Measurements from ENCODE around the gene PTGFRN.

The PTGFRN gene

DNA sequence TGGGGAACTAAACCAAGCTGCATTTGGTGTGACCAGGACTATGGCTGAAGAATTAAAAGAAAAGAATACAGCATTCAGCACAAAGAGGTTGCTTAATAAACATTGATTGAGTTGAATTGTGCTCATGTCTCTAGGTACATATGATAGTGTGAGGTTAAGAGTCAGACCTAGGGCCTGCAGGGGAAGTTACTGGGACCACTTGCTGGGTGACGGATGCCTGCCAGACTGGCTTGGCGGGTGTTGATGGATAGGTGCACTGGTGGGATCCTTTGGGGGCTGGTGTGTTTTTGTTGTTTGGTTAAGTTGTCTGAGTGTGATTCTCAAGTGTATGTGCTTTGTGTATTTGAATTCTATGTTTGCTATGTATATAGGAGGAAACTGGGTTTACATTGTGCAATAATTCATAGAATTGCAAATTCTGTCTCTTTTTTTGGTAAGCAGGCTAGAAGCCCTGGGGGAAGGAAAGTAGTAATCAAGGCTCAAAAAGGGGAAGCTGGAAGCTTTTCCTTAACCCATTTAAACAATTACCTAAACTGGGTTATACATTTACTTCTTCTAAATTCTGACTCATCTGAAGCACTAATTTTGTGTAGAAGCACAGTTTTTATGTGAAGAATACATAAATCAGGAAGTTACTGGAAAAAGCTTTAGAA lies 93.6 kb downstream of the PTGFRN start:
- no peak for DNase-seq

DNA sequence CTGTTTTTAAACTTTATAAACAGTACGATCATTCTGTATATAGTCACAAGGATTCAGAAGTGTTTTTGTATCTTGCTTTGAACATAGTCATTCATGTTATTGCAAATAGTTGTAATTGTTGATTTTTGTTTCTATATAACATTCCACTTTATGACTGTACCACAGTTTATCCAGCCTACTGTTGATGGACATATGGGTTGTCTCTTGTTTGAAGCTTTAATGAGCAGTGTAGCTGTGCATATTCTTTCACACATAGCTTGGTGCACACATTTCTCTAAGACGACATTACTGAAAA lies 98.0 kb downstream of the PTGFRN start:
- no peak for DNase-seq

GRCh38 chr1:117008656-117009055 lies 98.9 kb downstream of the PTGFRN start:
- no peak for DNase-seq

DNA sequence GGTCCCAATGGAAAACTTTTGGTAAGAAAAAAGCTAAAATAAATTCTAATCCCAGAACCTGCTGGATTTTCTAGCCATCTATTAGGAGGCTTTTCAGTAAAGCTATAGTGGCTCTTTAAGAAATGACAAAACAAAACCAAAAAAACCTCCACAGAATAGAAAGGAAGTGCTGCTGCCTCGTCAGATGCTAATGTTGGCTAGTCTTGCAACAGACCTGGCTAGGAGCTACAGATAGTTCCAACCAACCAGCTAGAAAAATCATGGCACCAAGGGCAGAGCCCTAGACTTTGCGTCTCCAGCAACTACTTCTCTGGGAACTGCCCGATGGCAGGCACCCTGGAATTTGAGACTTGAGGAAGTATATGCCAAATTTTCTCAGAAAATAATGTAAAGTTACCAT lies 99.4 kb downstream of the PTGFRN start:
- no peak for DNase-seq

DNA sequence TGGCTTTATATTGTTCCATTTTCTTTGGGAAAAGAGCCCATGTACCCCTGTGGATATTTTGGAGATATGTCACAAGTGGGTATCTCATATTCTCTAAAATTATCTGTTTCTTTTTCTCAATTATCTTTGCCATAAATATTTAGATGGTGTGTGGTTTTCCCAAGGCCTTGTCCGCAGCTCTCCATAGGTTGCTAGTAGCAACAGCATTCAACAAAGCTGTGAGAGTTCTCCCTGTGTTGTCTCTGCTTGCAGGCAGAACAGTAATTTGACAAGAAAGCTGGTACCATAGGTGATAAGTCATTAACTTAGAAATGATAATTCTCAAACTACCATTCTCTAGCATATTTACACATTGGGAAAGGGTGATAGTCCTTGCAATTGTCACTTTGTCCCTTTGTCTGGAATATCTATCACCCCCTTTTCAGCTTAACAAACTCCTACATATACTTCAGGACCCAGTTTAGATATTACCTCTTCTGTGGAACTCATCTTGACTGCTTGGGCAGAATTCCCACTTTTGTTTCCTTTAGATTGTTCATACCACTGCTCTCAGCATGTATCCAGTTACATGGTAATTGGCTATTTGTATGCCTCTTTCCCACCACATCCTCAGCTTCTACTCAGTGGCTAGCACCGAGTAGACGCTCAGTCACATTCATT lies 100.7 kb downstream of the PTGFRN start:
- DNase-seq = no peak

DNA sequence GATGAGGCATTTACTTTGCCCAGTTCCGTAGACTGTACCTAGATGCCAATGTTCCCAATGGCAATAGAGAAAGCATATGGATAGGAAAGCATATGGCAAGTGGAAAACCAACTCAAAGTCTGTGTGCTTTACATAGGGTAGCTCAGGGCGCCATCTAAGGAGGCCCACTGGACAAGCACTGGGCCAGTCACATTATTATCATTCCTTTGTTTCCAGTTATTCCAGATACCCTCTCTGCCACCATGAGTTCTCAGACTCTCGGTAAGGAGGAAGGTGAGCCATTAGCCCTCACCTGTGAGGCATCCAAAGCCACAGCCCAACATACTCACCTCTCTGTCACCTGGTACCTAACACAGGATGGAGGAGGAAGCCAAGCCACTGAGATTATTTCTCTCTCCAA lies 101.6 kb downstream of the PTGFRN start:
- DNase-seq = no peak

DNA sequence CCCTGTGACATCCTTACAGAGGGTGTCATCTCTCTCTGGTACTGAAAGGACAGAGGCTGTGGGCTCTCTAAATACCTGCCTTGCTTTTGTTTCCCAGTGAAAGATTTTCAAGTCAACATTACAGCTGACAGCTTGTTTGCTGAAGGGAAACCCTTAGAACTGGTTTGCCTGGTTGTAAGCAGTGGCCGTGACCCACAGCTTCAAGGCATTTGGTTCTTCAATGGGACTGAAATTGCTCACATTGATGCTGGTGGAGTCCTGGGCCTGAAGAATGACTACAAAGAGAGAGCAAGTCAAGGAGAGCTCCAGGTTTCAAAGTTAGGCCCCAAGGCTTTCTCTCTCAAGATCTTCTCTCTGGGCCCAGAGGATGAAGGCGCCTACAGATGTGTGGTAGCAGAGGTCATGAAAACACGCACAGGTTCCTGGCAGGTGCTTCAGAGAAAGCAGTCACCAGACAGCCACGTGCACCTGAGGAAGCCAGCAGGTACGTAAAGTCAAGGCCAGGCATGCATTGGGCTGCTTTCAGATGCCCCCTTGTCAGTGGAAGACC lies 103.7 kb downstream of the PTGFRN start:
- no peak for DNase-seq

DNA sequence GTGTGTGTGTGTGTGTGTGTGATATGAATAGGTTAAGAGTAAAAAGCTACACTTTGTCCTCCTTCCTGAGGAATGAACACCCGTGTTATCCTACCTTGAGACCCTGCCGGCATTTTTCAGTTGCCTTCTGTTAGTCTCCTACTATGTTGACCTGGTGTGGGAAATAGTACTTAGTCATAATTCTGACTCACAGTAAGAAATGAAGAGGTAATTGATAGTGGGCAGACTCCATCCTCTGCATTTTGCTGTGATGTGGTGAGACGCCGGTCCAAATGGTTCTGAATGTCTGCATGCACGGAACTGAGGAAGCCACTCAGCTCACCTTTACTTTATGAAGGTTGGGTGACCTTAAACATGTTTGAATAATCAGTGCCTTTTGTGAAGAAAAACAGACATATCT lies 104.5 kb downstream of the PTGFRN start:
- DNase-seq = no peak

DNA sequence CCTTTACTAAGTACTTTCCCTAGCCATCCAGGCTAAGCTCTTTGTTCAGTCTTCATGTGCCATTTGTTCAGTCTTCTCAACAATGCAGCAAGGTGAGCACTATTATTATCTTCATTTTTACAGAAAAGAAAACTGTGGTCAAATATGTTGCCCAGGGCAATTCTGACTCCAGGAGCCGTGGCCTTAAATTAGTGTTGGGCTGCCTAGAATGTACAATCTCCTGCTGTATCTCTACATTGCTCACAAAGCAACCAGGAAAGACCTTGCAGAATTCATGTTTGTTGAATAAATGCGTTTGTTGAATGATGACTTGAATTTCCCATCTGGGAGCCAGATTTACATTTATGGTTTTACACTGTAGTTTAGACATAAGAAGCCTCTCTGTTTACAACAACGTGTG lies 106.0 kb downstream of the PTGFRN start:
- DNase-seq = no peak

DNA sequence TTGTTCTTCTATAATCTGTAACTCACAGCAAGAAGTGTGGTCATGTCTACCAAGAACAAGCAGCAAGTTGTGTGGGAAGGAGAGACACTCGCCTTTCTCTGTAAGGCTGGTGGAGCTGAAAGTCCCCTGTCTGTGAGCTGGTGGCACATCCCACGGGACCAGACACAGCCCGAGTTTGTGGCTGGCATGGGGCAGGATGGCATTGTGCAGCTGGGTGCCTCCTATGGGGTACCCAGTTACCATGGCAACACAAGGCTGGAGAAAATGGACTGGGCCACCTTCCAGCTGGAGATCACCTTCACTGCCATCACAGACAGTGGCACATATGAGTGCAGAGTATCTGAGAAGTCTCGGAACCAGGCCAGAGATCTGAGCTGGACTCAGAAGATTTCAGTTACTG lies 107.3 kb downstream of the PTGFRN start:
- no peak for DNase-seq

- DNase-seq = no peak
These were observed 107.9 kb downstream of the PTGFRN start for GRCh38 chr1:117017648-117018047.

DNA sequence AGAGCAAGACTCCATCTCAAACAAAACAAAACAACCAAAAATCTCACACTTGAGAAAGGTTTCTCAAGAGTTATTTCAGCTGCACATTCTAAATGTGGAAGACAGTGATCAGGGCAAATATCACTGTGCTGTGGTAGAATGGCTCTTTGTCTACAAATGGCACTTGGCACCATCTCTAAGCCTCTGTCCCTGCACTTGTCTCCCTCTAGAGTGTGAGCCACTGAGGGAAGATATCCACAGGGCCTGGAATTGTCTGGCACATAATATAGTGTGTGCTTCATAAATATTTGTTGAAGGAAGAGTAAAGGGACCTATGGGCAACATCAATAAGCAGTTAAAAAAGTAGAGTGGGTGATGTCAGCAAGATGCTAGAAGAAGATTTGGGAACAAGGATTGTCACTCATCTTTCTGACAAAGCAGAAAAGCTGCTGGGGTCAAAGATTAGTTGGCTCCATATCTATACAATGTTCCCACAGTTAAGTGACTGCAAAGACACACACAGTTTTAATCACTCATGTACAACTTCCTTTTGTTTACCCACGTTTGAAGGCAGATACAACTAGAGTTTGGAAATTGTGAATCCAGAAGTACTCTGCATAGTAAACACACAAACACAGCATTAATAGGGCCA lies 110.9 kb downstream of the PTGFRN start:
- DNase-seq = no peak

DNA sequence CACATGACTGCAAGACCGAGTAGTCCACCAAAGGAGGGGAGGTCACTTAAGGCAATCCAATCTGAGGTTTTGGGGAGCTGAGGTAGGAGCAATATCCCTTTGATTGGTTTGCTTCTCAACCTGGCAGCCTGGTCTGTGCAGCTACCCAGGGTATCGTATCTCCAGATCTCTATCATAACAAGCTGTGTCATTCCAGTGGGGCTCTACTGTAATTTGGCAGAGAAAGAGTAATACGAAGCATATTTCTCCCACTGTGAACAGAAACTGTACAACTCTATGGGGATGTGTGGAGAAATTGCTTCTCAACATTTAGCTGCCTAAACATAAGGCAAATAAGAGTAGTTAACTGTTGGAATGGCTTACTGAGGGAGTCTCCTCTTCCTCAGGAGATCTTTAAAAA lies 112.4 kb downstream of the PTGFRN start:
- no peak for DNase-seq

DNA sequence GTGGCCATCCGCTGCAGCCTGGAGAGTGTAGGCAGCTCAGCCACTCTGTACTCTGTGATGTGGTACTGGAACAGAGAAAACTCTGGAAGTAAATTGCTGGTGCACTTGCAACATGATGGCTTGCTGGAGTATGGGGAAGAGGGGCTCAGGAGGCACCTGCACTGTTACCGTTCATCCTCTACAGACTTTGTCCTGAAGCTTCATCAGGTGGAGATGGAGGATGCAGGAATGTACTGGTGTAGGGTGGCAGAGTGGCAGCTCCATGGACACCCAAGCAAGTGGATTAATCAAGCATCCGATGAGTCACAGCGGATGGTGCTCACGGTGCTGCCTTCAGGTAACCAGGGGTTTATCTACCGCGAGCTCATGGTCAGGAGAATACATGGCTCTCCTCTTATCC lies 115.9 kb downstream of the PTGFRN start:
- no peak for DNase-seq

- no peak for DNase-seq
These were observed 116.6 kb downstream of the PTGFRN start for GRCh38 chr1:117026361-117026760.

DNA sequence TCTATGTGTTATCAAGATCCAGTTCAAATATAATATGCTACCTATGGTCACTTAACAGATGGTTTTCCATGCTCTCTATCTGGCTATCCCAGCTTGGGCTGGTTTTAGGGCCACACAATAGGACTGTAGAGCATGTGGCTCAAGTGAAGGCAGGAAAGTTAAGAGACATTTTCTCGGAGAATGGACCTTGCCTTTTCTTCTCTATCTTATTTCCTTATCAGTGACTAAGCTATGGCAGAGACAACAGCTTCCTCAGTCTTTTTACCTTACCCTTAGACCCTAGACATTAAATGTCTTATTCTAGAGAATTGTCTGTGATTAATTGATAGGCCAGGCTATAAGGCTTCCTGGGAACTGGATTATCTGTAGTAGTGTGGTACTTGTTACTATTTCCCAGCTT lies 120.0 kb downstream of the PTGFRN start:
- DNase-seq = no peak

- DNase-seq = no peak
These were observed 120.7 kb downstream of the PTGFRN start for GRCh38 chr1:117030271-117030877.

DNA sequence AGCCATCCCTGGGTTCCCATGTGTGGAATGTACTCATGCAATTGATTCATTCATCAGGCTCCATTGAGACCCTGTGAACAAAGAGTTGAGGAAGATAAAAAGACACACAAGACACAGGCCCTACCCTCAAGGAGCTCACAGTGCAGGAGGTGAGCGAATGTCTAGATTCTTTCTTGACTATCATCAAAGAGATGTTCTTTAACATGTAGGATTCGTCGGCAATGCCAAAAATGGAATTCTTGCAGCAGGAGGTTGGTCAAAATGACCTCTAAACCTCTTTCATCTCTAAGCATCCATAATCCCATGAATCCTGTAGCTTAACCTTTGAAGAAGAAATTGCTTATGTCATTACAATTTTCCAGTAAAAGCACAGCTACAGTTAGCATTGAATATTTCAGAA lies 122.5 kb downstream of the PTGFRN start:
- DNase-seq = no peak

DNA sequence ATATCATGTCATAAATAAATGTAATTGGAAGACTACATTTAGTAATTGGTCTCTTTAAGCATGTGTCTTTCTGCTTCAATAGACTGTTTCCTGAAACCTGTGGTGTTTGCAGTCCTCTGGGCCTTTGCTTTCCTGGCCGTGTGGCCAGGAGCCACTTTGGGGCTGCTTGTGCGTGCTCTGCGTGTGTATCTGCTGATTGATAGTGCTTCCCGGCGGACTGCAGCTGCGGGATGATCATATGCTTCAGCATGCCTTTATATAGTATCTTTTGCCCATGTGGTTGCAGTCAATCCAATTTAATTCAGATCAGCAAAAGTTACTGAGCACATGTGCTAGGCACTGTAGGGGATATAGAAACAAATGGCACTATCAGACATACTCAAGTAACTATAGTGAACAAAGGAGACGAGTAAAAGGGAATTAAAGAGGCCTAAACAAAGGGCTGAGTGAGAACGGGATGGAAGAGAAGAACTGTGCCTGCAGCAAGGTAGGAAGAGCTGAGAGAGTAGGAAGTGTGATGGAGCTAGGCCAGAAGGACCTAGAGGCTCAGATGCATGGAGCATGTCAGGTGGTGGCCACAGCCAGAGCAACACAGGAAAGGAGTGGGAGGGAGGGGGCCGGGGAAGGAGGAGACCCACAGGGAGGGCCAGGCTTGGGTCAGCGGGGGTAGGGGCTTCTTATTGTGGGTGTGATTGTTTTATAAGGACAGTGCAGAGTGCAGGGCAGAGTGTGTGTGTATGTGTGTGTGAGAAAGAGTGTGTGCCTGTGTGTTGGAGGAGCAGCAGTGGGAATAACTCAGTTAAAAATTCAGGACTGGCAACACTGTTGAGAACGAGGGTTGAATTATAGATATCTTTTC lies 123.2 kb downstream of the PTGFRN start:
- DNase-seq = no peak

- DNase-seq = no peak
These were observed 124.1 kb downstream of the PTGFRN start for GRCh38 chr1:117033772-117034171.

GRCh38 chr1:117034791-117035290 lies 125.1 kb downstream of the PTGFRN start:
- no peak for DNase-seq

DNA sequence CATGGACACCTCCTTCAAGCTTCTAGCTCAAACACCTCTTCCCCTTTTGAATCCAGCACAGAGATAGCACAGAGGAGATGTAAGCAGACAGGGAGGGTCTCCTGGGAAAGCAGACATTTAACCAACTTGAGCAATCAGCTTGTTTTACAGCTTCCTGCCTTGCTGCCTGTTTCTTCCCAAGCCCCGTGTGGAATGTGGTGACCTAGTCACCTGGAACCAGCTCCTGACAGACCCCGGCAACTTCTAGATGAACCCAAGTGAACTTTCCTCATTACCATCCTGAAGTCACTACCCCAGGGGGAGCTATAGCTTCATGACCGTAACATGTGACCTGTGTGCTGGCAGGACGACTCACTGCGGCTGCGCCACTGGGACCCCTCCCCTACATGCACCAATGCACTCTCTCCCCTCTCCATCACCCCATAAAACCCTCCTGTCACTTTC lies 126.3 kb downstream of the PTGFRN start:
- no peak for DNase-seq

DNA sequence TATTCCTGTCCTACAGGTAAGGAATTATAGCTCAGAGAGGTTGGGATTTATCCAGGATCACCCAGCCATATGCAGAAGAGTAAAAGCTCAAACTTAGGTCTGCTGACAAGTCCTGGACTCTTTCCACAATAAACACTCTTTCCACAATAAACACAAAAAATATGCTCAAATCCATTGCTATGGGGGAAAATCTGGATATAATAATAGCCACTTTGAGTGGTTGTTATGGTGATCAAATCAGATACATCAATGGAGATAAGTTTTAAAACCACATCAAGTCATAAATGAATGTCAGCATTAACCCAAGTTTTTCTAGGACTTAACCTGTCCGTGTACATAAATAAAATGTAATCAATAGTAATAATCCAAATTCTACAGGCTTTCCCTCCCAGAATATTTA lies 128.1 kb downstream of the PTGFRN start:
- DNase-seq = no peak
